H9 (cell line): ENCODE measurements around the gene PTPRK. TPM values are rescaled to one million over a fixed set of nuclear protein-coding genes. Genes with fewer than 3 reads are reported as not detected.

Experiments used
- DNase-seq: peaks from one replicate; pipeline ENCODE4 v3.0.0-alpha.2; 2017
- H2AFZ ChIP-seq: one replicate; pipeline ENCODE4 v1.6.1; 2013; ENCODE audit warnings: mild to moderate bottlenecking, low read length, control low read depth, moderate library complexity
- H2AK5ac ChIP-seq: 2 replicates; pipeline ENCODE4 v1.6.1; 2013; ENCODE audit warnings: low read length, control low read depth, mixed read lengths; ENCODE audit not compliant: insufficient read length
- H2BK120ac ChIP-seq: one replicate; pipeline ENCODE4 v1.6.1; 2013; ENCODE audit warnings: low read depth, mild to moderate bottlenecking, low read length, control low read depth, inconsistent platforms; ENCODE audit not compliant: poor library complexity, severe bottlenecking
- H2BK12ac ChIP-seq: 2 replicates; pipeline ENCODE4 v1.6.1; 2013; ENCODE audit warnings: low read length, control low read depth, mixed read lengths, low read depth; ENCODE audit not compliant: insufficient read length
- H2BK15ac ChIP-seq: 2 replicates; pipeline ENCODE4 v1.6.1; 2013; ENCODE audit warnings: low read depth, low read length, control low read depth
- H2BK20ac ChIP-seq: one replicate; pipeline ENCODE4 v1.6.1; 2013; ENCODE audit warnings: low read depth, mild to moderate bottlenecking, low read length, control low read depth, inconsistent platforms; ENCODE audit not compliant: poor library complexity, severe bottlenecking
- H2BK5ac ChIP-seq: 2 replicates; pipeline ENCODE4 v1.6.1; 2013; ENCODE audit warnings: low read length, control low read depth, mixed read lengths; ENCODE audit not compliant: insufficient read length
- H3K14ac ChIP-seq: 2 replicates; pipeline ENCODE4 v1.6.1; 2013; ENCODE audit warnings: low read length, control low read depth; ENCODE audit not compliant: insufficient read depth
- H3K18ac ChIP-seq: 2 replicates; pipeline ENCODE4 v1.6.1; 2013; ENCODE audit warnings: low read depth, mild to moderate bottlenecking, mixed read lengths, low read length, control low read depth; ENCODE audit not compliant: insufficient read length
- H3K23ac ChIP-seq: 2 replicates; pipeline ENCODE4 v1.6.1; 2013; ENCODE audit warnings: low read length, control low read depth, mixed read lengths, low read depth; ENCODE audit not compliant: insufficient read length
- H3K23me2 ChIP-seq: 2 replicates; pipeline ENCODE4 v1.6.1; 2013; ENCODE audit warnings: low read depth, mild to moderate bottlenecking, mixed read lengths, low read length, control low read depth; ENCODE audit not compliant: insufficient read length, poor library complexity, severe bottlenecking
- H3K27ac ChIP-seq: 2 replicates; pipeline ENCODE4 v1.5.1; 2013; ENCODE audit warnings: low read length, control low read depth, mixed read lengths, low read depth; ENCODE audit not compliant: insufficient read length
- H3K27me3 ChIP-seq: 2 replicates; pipeline ENCODE4 v1.6.1; 2013; ENCODE audit warnings: low read length, control low read depth, inconsistent platforms; ENCODE audit not compliant: insufficient read depth
- H3K4ac ChIP-seq: 2 replicates; pipeline ENCODE4 v1.6.1; 2013; ENCODE audit warnings: low read depth, mild to moderate bottlenecking, control low read depth, inconsistent platforms, low read length, moderate library complexity
- H3K4me1 ChIP-seq: 2 replicates; pipeline ENCODE4 v1.6.1; 2013; ENCODE audit warnings: low read length, control low read depth, inconsistent platforms; ENCODE audit not compliant: insufficient read depth
- H3K4me2 ChIP-seq: 2 replicates; pipeline ENCODE4 v1.6.1; 2013; ENCODE audit warnings: low read length, control low read depth, mixed read lengths; ENCODE audit not compliant: insufficient read length, insufficient read depth
- H3K56ac ChIP-seq: 2 replicates; pipeline ENCODE4 v1.6.1; 2013; ENCODE audit warnings: low read depth, mild to moderate bottlenecking, mixed read lengths, low read length, control low read depth; ENCODE audit not compliant: insufficient read length
- H3K79me1 ChIP-seq: 2 replicates; pipeline ENCODE4 v1.6.1; 2013; ENCODE audit warnings: low read depth, mild to moderate bottlenecking, moderate library complexity, low read length, control low read depth, inconsistent platforms; ENCODE audit not compliant: insufficient read depth, poor library complexity, severe bottlenecking
- H3K79me2 ChIP-seq: 2 replicates; pipeline ENCODE4 v1.6.1; 2013; ENCODE audit warnings: low read length, control low read depth, inconsistent platforms; ENCODE audit not compliant: insufficient read depth
- H3K9ac ChIP-seq: 2 replicates; pipeline ENCODE4 v1.6.1; 2013; ENCODE audit warnings: low read length, control low read depth, mixed read lengths; ENCODE audit not compliant: insufficient read length; ENCODE audit errors: extremely low read depth
- H3K9me3 ChIP-seq: one replicate; pipeline ENCODE4 v1.6.1; 2013; ENCODE audit warnings: low read depth, low read length, inconsistent platforms; ENCODE audit not compliant: control insufficient read depth
- H3T11ph ChIP-seq: one replicate; pipeline ENCODE4 v1.6.1; 2013; ENCODE audit warnings: mild to moderate bottlenecking, low read length, control low read depth, inconsistent platforms
- H4K20me1 ChIP-seq: one replicate; pipeline ENCODE4 v1.6.1; 2013; ENCODE audit not compliant: control insufficient read depth, insufficient read length, insufficient read depth
- H4K5ac ChIP-seq: 2 replicates; pipeline ENCODE4 v1.6.1; 2013; ENCODE audit warnings: low read depth, mild to moderate bottlenecking, mixed read lengths, low read length, control low read depth; ENCODE audit not compliant: insufficient read length
- H4K8ac ChIP-seq: replicated peaks from 2 replicates; pipeline ENCODE4 v1.6.1; 2013; ENCODE audit warnings: low read length, control low read depth, mixed read lengths, low read depth; ENCODE audit not compliant: insufficient read length
- H4K91ac ChIP-seq: 2 replicates; pipeline ENCODE4 v1.6.1; 2013; ENCODE audit warnings: low read depth, mild to moderate bottlenecking, moderate library complexity, mixed read lengths, low read length, control low read depth; ENCODE audit not compliant: insufficient read length
- H3K27ac Mint-ChIP-seq, 3 experiments: 2 replicates in 2 of 3; 3 replicates in 1 of 3; pipeline ENCODE4 v1.8.0; 2020 to 2021; ENCODE audit warnings: mixed read lengths in 3 of 3, mild to moderate bottlenecking in 1 of 3, moderate library complexity in 1 of 3
- H3K27me3 Mint-ChIP-seq: 2 replicates; pipeline ENCODE4 v1.8.0; 2021; ENCODE audit warnings: low read depth, mild to moderate bottlenecking, moderate library complexity, mixed read lengths
- H3K36me3 Mint-ChIP-seq, 3 experiments: 2 replicates in 2 of 3; 3 replicates in 1 of 3; pipeline ENCODE4 v1.8.0; 2020 to 2021; ENCODE audit warnings: low read depth in 3 of 3, mixed read lengths in 3 of 3; ENCODE audit not compliant: insufficient read depth in 1 of 3
- H3K4me1 Mint-ChIP-seq, 2 experiments: 2 replicates each; pipeline ENCODE4 v1.8.0; 2020; ENCODE audit warnings: mixed read lengths in 2 of 2
- H3K4me3 Mint-ChIP-seq, 2 experiments: 2 replicates in 1 of 2; 3 replicates in 1 of 2; pipeline ENCODE4 v1.8.0; 2020 to 2021; ENCODE audit warnings: mild to moderate bottlenecking in 2 of 2, mixed read lengths in 2 of 2, moderate library complexity in 1 of 2
- H3K9me3 Mint-ChIP-seq, 2 experiments: 2 replicates in 1 of 2; 3 replicates in 1 of 2; pipeline ENCODE4 v1.8.0; 2020; ENCODE audit warnings: mild to moderate bottlenecking in 2 of 2, mixed read lengths in 2 of 2, moderate library complexity in 1 of 2
- WGBS: extraction: QIAGEN DNeasy Blood & Tissue Kit; methylation state at CpG from one replicate; pipeline ENCODE4 v1.1.7; 2013; ENCODE audit warnings: missing lambda C conversion rate, low lambda C conversion rate, mixed read lengths; ENCODE audit not compliant: insufficient read length; ENCODE audit errors: extremely low coverage; 5-methylcytosine and 5-hydroxymethylcytosine counted together
- total RNA-seq: library from RNA; stranded (reverse); gene quantifications from 2 replicates; pipeline ENCODE4 v1.2.1, GENCODE V29; 2021
- TF ChIP-seq, protein P1 (sequence below): fragments of 200-600 bp; sonication (generic); conservative IDR thresholded peaks from 3 replicates; pipeline ENCODE4 v1.8.0; 2021; ENCODE audit warnings: antibody characterized with exemption, mild to moderate bottlenecking

Gene PTPRK
- total RNA-seq, 1 experiment from 2014 or later: 47.9 TPM

DNA sequence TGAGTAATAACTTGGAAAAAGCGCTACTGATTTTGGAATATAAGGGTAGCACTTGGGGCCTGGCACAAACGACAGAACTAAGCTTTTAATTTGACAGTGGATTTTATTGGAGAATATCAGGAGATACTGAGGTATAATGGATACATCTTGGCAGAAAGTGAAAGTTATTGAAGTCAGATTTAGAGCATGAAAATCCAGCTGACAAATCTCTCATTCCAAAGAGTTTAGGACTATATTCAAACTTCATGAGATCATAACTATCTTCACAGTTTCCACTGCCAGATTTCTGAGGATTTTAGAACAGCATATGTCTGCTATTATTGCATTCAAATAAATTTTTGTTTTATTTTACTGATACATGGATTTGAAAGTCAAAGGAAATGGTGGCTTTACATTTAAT, 487.2 kb downstream of the PTPRK start:
- Histone ChIP-seq H2BK120ac (no peak overlapping the region), H2BK15ac (no peak overlapping the region), H3K79me1 (no peaks in the 10 kb centered on the region), H3K18ac (no peak overlapping the region), H4K5ac (no peak overlapping the region), H3K4me1 (no peaks in the 10 kb centered on the region), H3K56ac (no peak overlapping the region), H2BK20ac (no peak overlapping the region), H2AFZ (no peak overlapping the region), H4K8ac (no peak overlapping the region), H3K4ac (no peak overlapping the region), H3K9me3 (no peaks in the 10 kb centered on the region), H3K27ac (no peak overlapping the region), H3T11ph (no peak overlapping the region), H3K23me2 (no peaks in the 10 kb centered on the region), H3K79me2 (no peaks in the 10 kb centered on the region), H2BK5ac (no peak overlapping the region), H3K23ac (no peak overlapping the region), H3K9ac (no peak overlapping the region), H3K4me2 (no peak overlapping the region), H4K20me1 (peaks cover 2% of the 10 kb centered on the region), H4K91ac (no peak overlapping the region), H3K27me3 (no peaks in the 10 kb centered on the region), H2AK5ac (no peak overlapping the region), H3K14ac (no peak overlapping the region), H2BK12ac (no peak overlapping the region)
- Mint-ChIP-seq H3K36me3 (peaks cover 0 to 2% (median 0%) of the 10 kb centered on the region in 3 experiments; a peak in 1 of 7 replicates), H3K9me3 (no peaks in the 10 kb centered on the region), H3K4me1 (0 out of 4 replicates have a peak, but pooled peaks cover 0 to 8% of the 10 kb centered on the region in 2 experiments), H3K4me3 (no peak overlapping the region), H3K27ac (peak overlapping the region in 2 of 3 experiments; percentile 75 to 89; a peak in 2 of 7 replicates), H3K27me3 (no peaks in the 10 kb centered on the region)
- no CpG with 5 or more reads among the region's 2 CpGs for WGBS
- TF ChIP-seq, protein P1, sequence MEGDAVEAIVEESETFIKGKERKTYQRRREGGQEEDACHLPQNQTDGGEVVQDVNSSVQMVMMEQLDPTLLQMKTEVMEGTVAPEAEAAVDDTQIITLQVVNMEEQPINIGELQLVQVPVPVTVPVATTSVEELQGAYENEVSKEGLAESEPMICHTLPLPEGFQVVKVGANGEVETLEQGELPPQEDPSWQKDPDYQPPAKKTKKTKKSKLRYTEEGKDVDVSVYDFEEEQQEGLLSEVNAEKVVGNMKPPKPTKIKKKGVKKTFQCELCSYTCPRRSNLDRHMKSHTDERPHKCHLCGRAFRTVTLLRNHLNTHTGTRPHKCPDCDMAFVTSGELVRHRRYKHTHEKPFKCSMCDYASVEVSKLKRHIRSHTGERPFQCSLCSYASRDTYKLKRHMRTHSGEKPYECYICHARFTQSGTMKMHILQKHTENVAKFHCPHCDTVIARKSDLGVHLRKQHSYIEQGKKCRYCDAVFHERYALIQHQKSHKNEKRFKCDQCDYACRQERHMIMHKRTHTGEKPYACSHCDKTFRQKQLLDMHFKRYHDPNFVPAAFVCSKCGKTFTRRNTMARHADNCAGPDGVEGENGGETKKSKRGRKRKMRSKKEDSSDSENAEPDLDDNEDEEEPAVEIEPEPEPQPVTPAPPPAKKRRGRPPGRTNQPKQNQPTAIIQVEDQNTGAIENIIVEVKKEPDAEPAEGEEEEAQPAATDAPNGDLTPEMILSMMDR: no peak
- DNase-seq: no peak
